Right atrium auricular region (tissue), 2 donors: ENCODE data around the gene TCTN1. TPM values are rescaled to one million over a fixed set of nuclear protein-coding genes. Genes with fewer than 3 reads are reported as not detected.
A peak's percentile ranks its signal among the peaks of the same experiment; 100 is the strongest.

Experiments
- DNase-seq: peaks from one replicate; pipeline ENCODE4 v3.0.0-alpha.2; 2019; ENCODE audit warnings: low spot score
- H3K27ac ChIP-seq, 2 donors: fragments of 200-600 bp; sonication (generic); 1 replicate in 1 of 2; 2 replicates in 1 of 2; pipeline ENCODE4 v1.5.1; 2016 to 2019
- H3K27me3 ChIP-seq, 2 donors: fragments of 200-600 bp; sonication (generic); one replicate each; pipeline versions ENCODE4 v1.5.1 to v1.6.0; 2017 to 2019
- H3K36me3 ChIP-seq: fragments of 200-600 bp; sonication (generic); one replicate; pipeline ENCODE4 v1.5.1; 2016
- H3K4me1 ChIP-seq, 2 donors: fragments of 200-600 bp; sonication (generic); one replicate each; pipeline versions ENCODE4 v1.5.1 to v1.6.0; 2017 to 2019
- H3K4me3 ChIP-seq, 2 donors: fragments of 200-600 bp; sonication (generic); 1 replicate in 1 of 2; 2 replicates in 1 of 2; pipeline ENCODE4 v1.5.1; 2017 to 2019; ENCODE audit warnings: mild to moderate bottlenecking in 1 of 2, moderate library complexity in 1 of 2
- H3K9me3 ChIP-seq, 2 donors: fragments of 200-600 bp; sonication (generic); one replicate each; pipeline ENCODE4 v1.5.1; 2019
- CTCF ChIP-seq, 2 donors: fragments of 200-600 bp; sonication (generic); IDR thresholded peaks; one replicate each; pipeline ENCODE4 v1.5.1; 2019; ENCODE audit warnings: antibody characterized with exemption in 2 of 2
- total RNA-seq, 2 donors: library from RNA; depleted of rRNA; stranded (reverse); fragments of >200 nt; gene quantifications; one replicate each; pipeline ENCODE4 v1.1.0, GENCODE V29; 2016

Gene TCTN1
- total RNA-seq, 2 donors from 2014 or later, result 23.7 to 29.0 TPM

GRCh38 chr12:110677982-110678381 is 64.1 kb downstream of the TCTN1 start:
- no peak for TF ChIP-seq CTCF (IDR thresholded peaks at IDR 0.05)
- H3K4me1 ChIP-seq, result peaks cover 0 to 8% of the 10 kb centered on the region in 2 donors
- H3K4me3 ChIP-seq, result no peak overlapping the region
- peaks cover 0 to 4% of the 10 kb centered on the region in 2 donors for H3K9me3 ChIP-seq
- H3K36me3 ChIP-seq, result no peaks in the 10 kb centered on the region
- DNase-seq, result no peak
- H3K27ac ChIP-seq, result peak overlapping the region; percentile 46 to 49
- no peaks in the 10 kb centered on the region for H3K27me3 ChIP-seq

GRCh38 chr12:110679201-110679600 is 65.3 kb downstream of the TCTN1 start:
- no peak overlapping the region for H3K27ac ChIP-seq
- DNase-seq, result no peak
- no peaks in the 10 kb centered on the region for H3K36me3 ChIP-seq
- peaks cover 0 to 8% of the 10 kb centered on the region in 2 donors for H3K4me1 ChIP-seq
- TF ChIP-seq CTCF (IDR thresholded peaks at IDR 0.05), result no peak
- H3K9me3 ChIP-seq, result peaks cover 0 to 4% of the 10 kb centered on the region in 2 donors
- H3K4me3 ChIP-seq, result no peak overlapping the region
- no peaks in the 10 kb centered on the region for H3K27me3 ChIP-seq

- Histone ChIP-seq H3K36me3 (no peaks in the 10 kb centered on the region), H3K4me3 (no peak overlapping the region), H3K9me3 (peaks cover 0 to 2% of the 10 kb centered on the region in 2 donors), H3K27me3 (no peaks in the 10 kb centered on the region), H3K27ac (no peak overlapping the region), H3K4me1 (peaks cover 0 to 8% of the 10 kb centered on the region in 2 donors)
- DNase-seq, result no peak
- TF ChIP-seq CTCF (IDR thresholded peaks at IDR 0.05), result no peak
Observed at GRCh38 chr12:110680032-110680431, 66.1 kb downstream of the TCTN1 start.

GRCh38 chr12:110683888-110684287 is 70.0 kb downstream of the TCTN1 start:
- Histone ChIP-seq H3K27ac (no peak overlapping the region), H3K9me3 (no peaks in the 10 kb centered on the region), H3K27me3 (no peaks in the 10 kb centered on the region), H3K4me3 (no peak overlapping the region), H3K4me1 (peaks cover 0 to 19% of the 10 kb centered on the region in 2 donors), H3K36me3 (no peaks in the 10 kb centered on the region)
- DNase-seq, result no peak
- no peak for TF ChIP-seq CTCF (IDR thresholded peaks at IDR 0.05)

GRCh38 chr12:110684312-110684836 is 70.4 kb downstream of the TCTN1 start:
- Histone ChIP-seq H3K4me3 (no peak overlapping the region), H3K27ac (no peak overlapping the region), H3K4me1 (peaks cover 0 to 21% of the 10 kb centered on the region in 2 donors), H3K36me3 (no peaks in the 10 kb centered on the region), H3K9me3 (no peaks in the 10 kb centered on the region), H3K27me3 (no peaks in the 10 kb centered on the region)
- no peak for DNase-seq
- TF ChIP-seq CTCF (IDR thresholded peaks at IDR 0.05), result no peak

- Histone ChIP-seq H3K9me3 (no peaks in the 10 kb centered on the region), H3K27me3 (no peaks in the 10 kb centered on the region), H3K36me3 (no peaks in the 10 kb centered on the region), H3K4me1 (peaks cover 0 to 31% of the 10 kb centered on the region in 2 donors), H3K4me3 (no peak overlapping the region), H3K27ac (no peak overlapping the region)
- TF ChIP-seq CTCF (IDR thresholded peaks at IDR 0.05), result no peak
- no peak for DNase-seq
Observed at GRCh38 chr12:110686294-110686903, 72.5 kb downstream of the TCTN1 start.
